HCT116 (cell line): ENCODE results near the gene SLC5A2. TPM values are rescaled to one million over a fixed set of nuclear protein-coding genes. Genes with fewer than 3 reads are reported as not detected.

ENCODE experiments used
- ATAC-seq: fragments of 200-7000 bp; cut with Tn5 transposase; 2 replicates; pipeline ENCODE4 v1.9.1; 2020; ENCODE audit warnings: mild to moderate bottlenecking, moderate library complexity
- BruUV-seq: library from RNA; stranded (reverse); fragments of 400-500 nt; replicated peaks from 2 replicates; lab custom pipeline; 2021; lab: Mats Ljungman, UMichigan
- CTCF ChIA-PET: fragments of 300-600 bp; sonication (Branson Sonifier 250); formaldehyde crosslinking; loops from one replicate; lab custom pipeline; 2021; ENCODE audit warnings: antibody characterized with exemption; lab: Charles Lee
- POLR2A ChIA-PET: fragments of 300-600, 350-600 bp; sonication (Branson Sonifier 250); formaldehyde crosslinking; loops from one replicate; lab custom pipeline; 2021; ENCODE audit warnings: antibody characterized with exemption; lab: Charles Lee
- RAD21 ChIA-PET, 2 experiments: fragments of 300-600 bp; sonication (Branson Sonifier 250); formaldehyde crosslinking; loops; one replicate each; lab custom pipeline; 2023; ENCODE audit warnings: low total read pairs in 2 of 2; ENCODE audit not compliant: uncharacterized antibody in 2 of 2, unreplicated experiment in 2 of 2, low non-redundant PET in 1 of 2; lab: Charles Lee
- DNase-seq: peaks from one replicate; pipeline ENCODE4 v3.0.0-alpha.2; 2010; ENCODE audit warnings: low read depth, low spot score
- H2AFZ ChIP-seq: fragments of 200-600 bp; shearing (Covaris generic), sonication (generic); 2 replicates; pipeline ENCODE4 v1.6.1; 2017; ENCODE audit warnings: low read depth, mixed run types, mixed read lengths, antibody characterized with exemption, low read length; ENCODE audit not compliant: poor library complexity, severe bottlenecking
- H3K27ac ChIP-seq: 2 replicates; pipeline ENCODE4 v1.5.1; 2012; ENCODE audit warnings: low read depth, low read length
- H3K27me3 ChIP-seq: fragments of 200-600 bp; sonication (generic); 2 replicates; pipeline ENCODE4 v1.6.1; 2016; ENCODE audit warnings: mixed run types, low read length, mixed read lengths; ENCODE audit not compliant: insufficient read depth
- H3K36me3 ChIP-seq, 2 experiments: fragments of 200-500 bp in 1 of 2; fragments of 200-600 bp in 1 of 2; sonication (Bioruptor generic) in 1 of 2; sonication (generic) in 1 of 2; 2 replicates each; pipeline versions ENCODE4 v1.5.1 to v1.6.1; 2014 to 2016; ENCODE audit warnings: low read length in 2 of 2, inconsistent platforms in 1 of 2, mixed read lengths in 1 of 2, mixed run types in 1 of 2; ENCODE audit not compliant: insufficient read depth in 2 of 2, control insufficient read depth in 1 of 2
- H3K4me1 ChIP-seq, 2 experiments: fragments of 200-600 bp in 1 of 2; sonication (generic) in 1 of 2; 2 replicates each; pipeline versions ENCODE4 v1.5.1 to v1.6.1; 2012 to 2017; ENCODE audit warnings: low read length in 2 of 2, inconsistent platforms in 1 of 2, mild to moderate bottlenecking in 1 of 2, mixed read lengths in 1 of 2, mixed run types in 1 of 2, moderate library complexity in 1 of 2; ENCODE audit not compliant: insufficient read depth in 2 of 2, control insufficient read depth in 1 of 2
- H3K4me2 ChIP-seq: fragments of 200-600 bp; sonication (generic); 2 replicates; pipeline ENCODE4 v1.6.1; 2017; ENCODE audit warnings: mixed run types, low read length, mixed read lengths
- H3K4me3 ChIP-seq, 2 experiments: fragments of 200-600 bp in 1 of 2; sonication (generic) in 1 of 2; replicated peaks in 1 of 2; 2 replicates each; pipeline ENCODE4 v1.5.1; 2011 to 2016; ENCODE audit warnings: low read length in 2 of 2, control low read depth in 1 of 2, low read depth in 1 of 2, mild to moderate bottlenecking in 1 of 2, mixed read lengths in 1 of 2, mixed run types in 1 of 2
- H3K79me2 ChIP-seq: fragments of 200-600 bp; sonication (generic); 2 replicates; pipeline ENCODE4 v1.6.1; 2017; ENCODE audit warnings: mild to moderate bottlenecking, mixed run types, low read length, moderate library complexity, mixed read lengths; ENCODE audit not compliant: insufficient read depth
- H3K9ac ChIP-seq: fragments of 200-600 bp; sonication (generic); 2 replicates; pipeline ENCODE4 v1.6.1; 2016; ENCODE audit warnings: low read length, mixed read lengths
- H3K9me2 ChIP-seq: fragments of 200-600 bp; sonication (generic), shearing (Covaris generic); 2 replicates; pipeline ENCODE4 v1.6.1; 2017; ENCODE audit warnings: mixed run types, mild to moderate bottlenecking, moderate library complexity; ENCODE audit not compliant: insufficient read depth
- H3K9me3 ChIP-seq, 2 experiments: fragments of 200-500 bp in 1 of 2; fragments of 200-600 bp in 1 of 2; sonication (Bioruptor generic) in 1 of 2; sonication (generic) in 1 of 2; 2 replicates each; pipeline ENCODE4 v1.6.1; 2014 to 2017; ENCODE audit warnings: low read length in 2 of 2, mixed read lengths in 2 of 2, inconsistent platforms in 1 of 2, low read depth in 1 of 2, mild to moderate bottlenecking in 1 of 2, mixed run types in 1 of 2, moderate library complexity in 1 of 2; ENCODE audit not compliant: control insufficient read depth in 1 of 2, insufficient read depth in 1 of 2
- H4K20me1 ChIP-seq: fragments of 200-600 bp; sonication (generic), shearing (Covaris generic); 2 replicates; pipeline ENCODE4 v1.6.1; 2017; ENCODE audit warnings: mixed run types, mild to moderate bottlenecking, moderate library complexity; ENCODE audit not compliant: insufficient read depth
- CBX3 ChIP-seq: IDR thresholded peaks from 2 replicates; pipeline ENCODE4 v1.6.1; 2012; ENCODE audit warnings: low read depth
- CEBPB ChIP-seq: IDR thresholded peaks from 2 replicates; pipeline ENCODE4 v1.6.1; 2012; ENCODE audit warnings: low read depth
- ELF1 ChIP-seq: IDR thresholded peaks from 2 replicates; pipeline ENCODE4 v1.6.1; 2012; ENCODE audit warnings: low read depth, borderline replicate concordance
- FOSL1 ChIP-seq: IDR thresholded peaks from 2 replicates; pipeline ENCODE4 v1.6.1; 2012; ENCODE audit warnings: low read depth
- POLR2AphosphoS5 ChIP-seq: IDR thresholded peaks from 2 replicates; pipeline ENCODE4 v1.6.1; 2011; ENCODE audit warnings: mild to moderate bottlenecking, low read depth, low read length, moderate library complexity
- SIN3A ChIP-seq: IDR thresholded peaks from 2 replicates; pipeline ENCODE4 v1.6.1; 2012; ENCODE audit warnings: low read depth
- SP1 ChIP-seq: IDR thresholded peaks from 2 replicates; pipeline ENCODE4 v1.6.1; 2012; ENCODE audit warnings: low read depth
- TCF7L2 ChIP-seq: IDR thresholded peaks from 2 replicates; pipeline ENCODE4 v1.7.0; 2011; ENCODE audit warnings: borderline replicate concordance, inconsistent platforms; ENCODE audit not compliant: insufficient read depth, insufficient read length; ENCODE audit errors: extremely low read depth
- intact Hi-C: fragments of 100-400 bp; cut with micrococcal nuclease; formaldehyde crosslinking; loops from 2 replicates; pipeline ENCODE4 v1.10.0; 2022
- total RNA-seq: library from RNA; stranded (reverse); gene quantifications from one replicate; pipeline ENCODE4 v1.2.1, GENCODE V29; 2021; ENCODE audit not compliant: unreplicated experiment
- TF ChIP-seq, protein P1 (sequence below): IDR thresholded peaks from 2 replicates; pipeline ENCODE4 v1.6.1; 2011; ENCODE audit warnings: mild to moderate bottlenecking, low read length, moderate library complexity; ENCODE audit not compliant: insufficient replicate concordance; ENCODE audit errors: extremely low read depth

SLC5A2 gene
- total RNA-seq, 1 experiment from 2014 or later: 0.10 TPM

DNA sequence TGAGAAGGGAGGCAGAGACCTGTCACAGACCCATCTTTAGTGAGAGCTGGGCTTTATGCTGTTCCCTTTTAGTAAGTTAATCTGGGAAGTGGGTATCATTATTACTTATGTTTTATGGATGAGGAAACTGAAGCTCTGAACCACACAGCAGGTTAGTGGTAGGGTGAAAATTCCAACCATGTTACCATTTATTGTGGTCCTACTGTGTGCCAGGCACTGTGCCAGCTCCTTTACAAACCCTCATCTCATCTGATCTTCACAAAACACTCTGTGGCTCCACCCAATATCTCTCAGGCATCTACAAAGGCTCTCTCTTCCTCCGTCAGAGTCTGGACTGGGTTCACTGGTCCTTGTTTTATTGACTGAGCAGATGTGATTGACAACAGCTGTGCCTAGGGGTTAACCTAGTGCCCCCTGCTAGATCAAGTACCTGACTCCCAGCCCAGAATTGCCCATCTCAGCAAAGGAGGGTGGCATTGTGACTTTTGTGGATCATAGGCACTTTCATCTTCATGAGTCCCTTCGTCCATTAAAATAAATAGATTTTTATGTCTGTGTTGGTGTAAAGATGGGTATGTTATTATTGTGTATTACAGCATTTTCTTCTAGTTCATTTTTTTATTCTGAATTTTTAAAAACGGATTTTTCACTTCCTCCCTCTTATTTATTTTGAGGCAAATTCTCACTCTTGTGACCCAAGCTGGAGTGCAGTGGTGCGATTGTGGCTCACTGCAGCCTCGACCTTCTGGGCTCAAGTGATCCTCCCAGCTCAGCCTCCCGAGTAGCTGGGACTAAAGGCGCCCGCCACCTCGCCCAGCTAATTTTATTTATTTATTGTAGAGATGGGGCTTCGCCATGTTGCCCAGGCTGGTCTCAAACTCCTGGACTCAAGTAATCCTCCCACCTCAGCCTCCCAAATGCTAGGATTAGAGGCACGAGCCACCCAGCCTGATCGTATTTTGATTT lies 7.9 kb upstream of the SLC5A2 start:
- no peaks in the 10 kb centered on the region for H3K36me3 ChIP-seq
- BruUV-seq: no TSS peak
- POLR2A ChIA-PET: no interaction called here
- TF ChIP-seq ELF1 (no peak), FOSL1 (no peak), TCF7L2 (no peak), CEBPB (no peak), POLR2AphosphoS5 (no peak), CBX3 (no peak), SP1 (no peak), SIN3A (no peak)
- TF ChIP-seq, protein P1, sequence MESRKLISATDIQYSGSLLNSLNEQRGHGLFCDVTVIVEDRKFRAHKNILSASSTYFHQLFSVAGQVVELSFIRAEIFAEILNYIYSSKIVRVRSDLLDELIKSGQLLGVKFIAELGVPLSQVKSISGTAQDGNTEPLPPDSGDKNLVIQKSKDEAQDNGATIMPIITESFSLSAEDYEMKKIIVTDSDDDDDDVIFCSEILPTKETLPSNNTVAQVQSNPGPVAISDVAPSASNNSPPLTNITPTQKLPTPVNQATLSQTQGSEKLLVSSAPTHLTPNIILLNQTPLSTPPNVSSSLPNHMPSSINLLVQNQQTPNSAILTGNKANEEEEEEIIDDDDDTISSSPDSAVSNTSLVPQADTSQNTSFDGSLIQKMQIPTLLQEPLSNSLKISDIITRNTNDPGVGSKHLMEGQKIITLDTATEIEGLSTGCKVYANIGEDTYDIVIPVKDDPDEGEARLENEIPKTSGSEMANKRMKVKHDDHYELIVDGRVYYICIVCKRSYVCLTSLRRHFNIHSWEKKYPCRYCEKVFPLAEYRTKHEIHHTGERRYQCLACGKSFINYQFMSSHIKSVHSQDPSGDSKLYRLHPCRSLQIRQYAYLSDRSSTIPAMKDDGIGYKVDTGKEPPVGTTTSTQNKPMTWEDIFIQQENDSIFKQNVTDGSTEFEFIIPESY: no peak
- no peaks in the 10 kb centered on the region for H3K9me3 ChIP-seq
- no peaks in the 10 kb centered on the region for H4K20me1 ChIP-seq
- no peak for DNase-seq
- H3K27ac ChIP-seq: no peak overlapping the region
- RAD21 ChIA-PET: no interaction called here
- H3K4me2 ChIP-seq: no peak overlapping the region
- H3K4me3 ChIP-seq: no peak overlapping the region
- H3K79me2 ChIP-seq: no peaks in the 10 kb centered on the region
- no peaks in the 10 kb centered on the region for H3K9me2 ChIP-seq
- CTCF ChIA-PET: interaction anchor here (1.9 kb wide), 1 partner anchor 15 kb away, joined by 9 read pairs; the partner anchor contains the start of gene ARMC5
- ATAC-seq: no peak
- intact Hi-C loops: loop anchor here (5.0 kb wide), 1 partner anchor 222 kb away; no protein-coding TSS in a partner anchor
- no peak overlapping the region for H3K9ac ChIP-seq
- no peak overlapping the region for H2AFZ ChIP-seq
- H3K27me3 ChIP-seq: no peaks in the 10 kb centered on the region
- peaks cover 16 to 43% of the 10 kb centered on the region in 2 experiments for H3K4me1 ChIP-seq
